Hepatocyte (in vitro differentiated cells): ENCODE results near the gene USP36. TPM values are rescaled to one million over a fixed set of nuclear protein-coding genes. Genes with fewer than 3 reads are reported as not detected.

Experiments
- DNase-seq: peaks from one replicate; pipeline ENCODE4 v3.0.0-alpha.2; 2016; ENCODE audit warnings: low spot score
- H2AFZ ChIP-seq: fragments of 200-600 bp; sonication (generic); 2 replicates; pipeline ENCODE4 v1.6.0; 2016; ENCODE audit warnings: antibody characterized with exemption, mild to moderate bottlenecking
- H3K27ac ChIP-seq: fragments of 200-600 bp; sonication (generic); 2 replicates; pipeline ENCODE4 v1.5.1; 2016; ENCODE audit warnings: mild to moderate bottlenecking
- H3K27me3 ChIP-seq: fragments of 200-600 bp; sonication (generic); 2 replicates; pipeline ENCODE4 v1.6.1; 2016
- H3K36me3 ChIP-seq: fragments of 200-600 bp; sonication (generic); replicated peaks from 2 replicates; pipeline ENCODE4 v1.5.1; 2016; ENCODE audit warnings: low read depth; ENCODE audit not compliant: insufficient read depth
- H3K4me1 ChIP-seq: fragments of 200-600 bp; sonication (generic); 2 replicates; pipeline ENCODE4 v1.5.1; 2016; ENCODE audit warnings: mild to moderate bottlenecking, moderate library complexity; ENCODE audit not compliant: insufficient read depth
- H3K4me2 ChIP-seq: fragments of 200-600 bp; sonication (generic); 2 replicates; pipeline ENCODE4 v1.6.0; 2016
- H3K4me3 ChIP-seq: fragments of 200-600 bp; sonication (generic); 2 replicates; pipeline ENCODE4 v1.5.1; 2016; ENCODE audit warnings: mild to moderate bottlenecking
- H3K79me2 ChIP-seq: fragments of 200-600 bp; sonication (generic); 2 replicates; pipeline ENCODE4 v1.6.0; 2017; ENCODE audit warnings: mild to moderate bottlenecking
- H3K9me2 ChIP-seq: fragments of 200-600 bp; sonication (generic); replicated peaks from 2 replicates; pipeline ENCODE4 v1.6.0; 2017; ENCODE audit warnings: mild to moderate bottlenecking; ENCODE audit not compliant: insufficient read depth
- H3K9me3 ChIP-seq: fragments of 200-600 bp; sonication (generic); 2 replicates; pipeline ENCODE4 v1.5.1; 2016; ENCODE audit warnings: low read depth, mild to moderate bottlenecking
- H4K20me1 ChIP-seq: fragments of 200-600 bp; sonication (generic); 2 replicates; pipeline ENCODE4 v1.6.0; 2016; ENCODE audit warnings: mild to moderate bottlenecking; ENCODE audit not compliant: insufficient read depth, poor library complexity, severe bottlenecking
- EZH2 ChIP-seq: fragments of 200-600 bp; sonication (generic); IDR thresholded peaks from 2 replicates; pipeline ENCODE4 v1.6.1; 2016; ENCODE audit warnings: antibody characterized with exemption, mild to moderate bottlenecking, borderline replicate concordance
- EZH2phosphoT487 ChIP-seq: fragments of 200-600 bp; sonication (generic); IDR thresholded peaks from one replicate; pipeline ENCODE4 v1.6.1; 2018; ENCODE audit warnings: antibody characterized with exemption, mild to moderate bottlenecking, low read depth, moderate library complexity; ENCODE audit not compliant: unreplicated experiment, severe bottlenecking
- WGBS: methylation state at CpG from one replicate; pipeline ENCODE4 v1.1.6; 2016; ENCODE audit warnings: low lambda C conversion rate; ENCODE audit errors: missing lambda C conversion rate; 5-methylcytosine and 5-hydroxymethylcytosine counted together
- polyA plus RNA-seq: library from polyadenylated mRNA; unstranded; fragments of >200 nt; fragmentation: Nextera tagmentation; extraction: Ambion mirVana; gene quantifications from 2 replicates; pipeline ENCODE4 v1.2.1, GENCODE V29; 2016
- total RNA-seq: library from RNA; depleted of rRNA; stranded (reverse); fragments of >200 nt; gene quantifications from 2 replicates; pipeline ENCODE4 v1.2.3, GENCODE V29; 2014
- TF ChIP-seq, protein P1 (sequence below): fragments of 200-600 bp; sonication (generic); IDR thresholded peaks from 2 replicates; pipeline ENCODE4 v1.5.1; 2016; ENCODE audit warnings: antibody characterized with exemption, mild to moderate bottlenecking; ENCODE audit not compliant: poor library complexity

USP36 gene
- total and polyA plus RNA-seq, 2 experiments from 2014 or later, result 17.7 to 26.2 TPM

DNA sequence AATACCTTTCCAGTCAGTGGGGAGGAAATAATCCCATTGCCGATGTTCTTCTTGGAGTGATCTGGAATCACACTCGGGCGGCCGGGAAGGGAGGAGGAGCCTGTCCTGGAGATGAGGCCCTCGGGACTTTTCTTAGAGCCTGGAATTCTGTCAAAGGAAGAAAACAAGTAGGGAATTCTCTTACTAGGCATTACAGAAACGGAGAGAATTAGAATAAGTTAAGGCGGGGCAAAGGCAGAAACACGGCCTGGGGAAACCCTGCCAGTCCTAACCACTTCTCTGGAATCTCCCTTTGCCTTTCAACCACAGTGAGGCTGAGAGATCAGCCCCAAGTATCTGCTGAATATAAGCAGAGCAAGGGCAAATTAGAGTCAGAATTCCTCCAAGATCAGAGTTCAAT lies 27.8 kb downstream of the USP36 start:
- Histone ChIP-seq H3K4me2 (no peak overlapping the region), H3K4me1 (no peaks in the 10 kb centered on the region), H3K36me3 (peaks cover 4% of the 10 kb centered on the region), H3K27me3 (no peaks in the 10 kb centered on the region), H3K9me2 (no peaks in the 10 kb centered on the region), H3K27ac (no peak overlapping the region), H3K4me3 (no peak overlapping the region), H4K20me1 (no peaks in the 10 kb centered on the region), H3K79me2 (no peaks in the 10 kb centered on the region), H2AFZ (no peak overlapping the region), H3K9me3 (no peaks in the 10 kb centered on the region)
- no peak for DNase-seq
- WGBS, result 91% methylated on average over 8 of the region's 8 CpGs
- TF ChIP-seq EZH2 (no peak), EZH2phosphoT487 (no peak)
- TF ChIP-seq, protein P1, sequence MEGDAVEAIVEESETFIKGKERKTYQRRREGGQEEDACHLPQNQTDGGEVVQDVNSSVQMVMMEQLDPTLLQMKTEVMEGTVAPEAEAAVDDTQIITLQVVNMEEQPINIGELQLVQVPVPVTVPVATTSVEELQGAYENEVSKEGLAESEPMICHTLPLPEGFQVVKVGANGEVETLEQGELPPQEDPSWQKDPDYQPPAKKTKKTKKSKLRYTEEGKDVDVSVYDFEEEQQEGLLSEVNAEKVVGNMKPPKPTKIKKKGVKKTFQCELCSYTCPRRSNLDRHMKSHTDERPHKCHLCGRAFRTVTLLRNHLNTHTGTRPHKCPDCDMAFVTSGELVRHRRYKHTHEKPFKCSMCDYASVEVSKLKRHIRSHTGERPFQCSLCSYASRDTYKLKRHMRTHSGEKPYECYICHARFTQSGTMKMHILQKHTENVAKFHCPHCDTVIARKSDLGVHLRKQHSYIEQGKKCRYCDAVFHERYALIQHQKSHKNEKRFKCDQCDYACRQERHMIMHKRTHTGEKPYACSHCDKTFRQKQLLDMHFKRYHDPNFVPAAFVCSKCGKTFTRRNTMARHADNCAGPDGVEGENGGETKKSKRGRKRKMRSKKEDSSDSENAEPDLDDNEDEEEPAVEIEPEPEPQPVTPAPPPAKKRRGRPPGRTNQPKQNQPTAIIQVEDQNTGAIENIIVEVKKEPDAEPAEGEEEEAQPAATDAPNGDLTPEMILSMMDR, result no peak

DNA sequence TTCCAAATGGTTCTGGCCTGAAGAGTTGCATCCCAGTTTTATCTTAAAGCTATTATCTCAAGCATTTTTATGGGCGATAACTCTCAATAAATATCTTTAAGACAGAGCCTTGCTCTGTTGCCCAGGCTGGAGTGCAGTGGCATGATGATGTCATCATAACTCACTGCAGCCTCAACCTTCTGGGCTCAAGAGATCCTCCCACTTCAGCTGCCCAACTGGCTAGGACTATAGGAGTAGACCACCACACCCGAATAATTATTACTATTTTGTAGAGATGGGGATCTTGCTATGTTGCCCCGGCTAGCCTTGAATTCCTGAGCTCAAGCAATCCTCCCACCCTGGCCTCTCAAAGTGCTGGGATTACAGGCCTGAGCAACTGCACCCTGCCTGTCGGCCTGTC lies 32.5 kb downstream of the USP36 start:
- Histone ChIP-seq H3K9me2 (no peaks in the 10 kb centered on the region), H3K27ac (no peak overlapping the region), H3K9me3 (no peaks in the 10 kb centered on the region), H3K4me2 (no peak overlapping the region), H4K20me1 (no peaks in the 10 kb centered on the region), H3K27me3 (no peaks in the 10 kb centered on the region), H3K79me2 (no peaks in the 10 kb centered on the region), H3K4me3 (no peak overlapping the region), H3K36me3 (peaks cover 4% of the 10 kb centered on the region), H2AFZ (no peak overlapping the region), H3K4me1 (no peaks in the 10 kb centered on the region)
- 91% methylated on average over 4 of the region's 4 CpGs for WGBS
- no peak for DNase-seq
- TF ChIP-seq, protein P1, result no peak

DNA sequence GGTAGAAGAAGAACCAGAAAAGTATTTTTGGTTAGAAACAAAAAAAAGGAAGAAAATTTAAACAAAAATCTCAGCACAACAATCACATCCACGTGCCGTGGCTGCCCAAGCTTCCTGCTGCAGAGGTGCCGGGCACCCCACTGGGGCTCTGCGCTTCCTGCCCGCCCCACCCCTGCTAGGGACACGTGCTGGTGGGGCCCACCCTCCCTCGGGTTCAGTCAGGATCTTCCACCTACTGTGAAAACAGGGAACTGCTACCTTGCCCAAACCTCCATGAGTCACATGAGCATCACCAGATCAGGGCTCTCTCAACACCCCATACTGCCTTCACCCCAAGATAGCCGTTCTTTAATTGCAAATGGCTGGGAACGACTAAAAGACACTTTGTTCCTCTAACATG lies 34.2 kb downstream of the USP36 start:
- peaks cover 4% of the 10 kb centered on the region for H3K36me3 ChIP-seq
- no peak overlapping the region for H3K4me3 ChIP-seq
- H2AFZ ChIP-seq, result no peak overlapping the region
- no peaks in the 10 kb centered on the region for H3K9me2 ChIP-seq
- no peaks in the 10 kb centered on the region for H3K79me2 ChIP-seq
- no peak overlapping the region for H3K27ac ChIP-seq
- no peaks in the 10 kb centered on the region for H3K9me3 ChIP-seq
- H3K4me2 ChIP-seq, result no peak overlapping the region
- no peaks in the 10 kb centered on the region for H4K20me1 ChIP-seq
- TF ChIP-seq, protein P1, result no peak
- TF ChIP-seq EZH2 (no peak), EZH2phosphoT487 (no peak)
- DNase-seq, result no peak
- no peaks in the 10 kb centered on the region for H3K27me3 ChIP-seq
- 90% methylated on average over 9 of the region's 9 CpGs for WGBS
- no peaks in the 10 kb centered on the region for H3K4me1 ChIP-seq

- Histone ChIP-seq H3K79me2 (no peaks in the 10 kb centered on the region), H3K4me2 (no peak overlapping the region), H3K27me3 (no peaks in the 10 kb centered on the region), H3K4me1 (no peaks in the 10 kb centered on the region), H2AFZ (no peak overlapping the region), H3K9me2 (no peaks in the 10 kb centered on the region), H3K9me3 (no peaks in the 10 kb centered on the region), H4K20me1 (no peaks in the 10 kb centered on the region), H3K36me3 (peaks cover 4% of the 10 kb centered on the region), H3K27ac (no peak overlapping the region), H3K4me3 (no peak overlapping the region)
- WGBS, result 94% methylated on average over 14 of the region's 14 CpGs
- DNase-seq, result no peak
- TF ChIP-seq, protein P1, result no peak
- TF ChIP-seq EZH2 (no peak), EZH2phosphoT487 (no peak)
Observed at GRCh38 chr17:78805301-78805700, 35.3 kb downstream of the USP36 start.
